Ammon's horn (tissue), 1 donor: Measurements from ENCODE around the gene CARMIL1.

Source experiments
- DNase-seq: peaks from one replicate; pipeline ENCODE4 v3.0.0-alpha.2; 2016; ENCODE audit warnings: low spot score

The CARMIL1 gene

DNA sequence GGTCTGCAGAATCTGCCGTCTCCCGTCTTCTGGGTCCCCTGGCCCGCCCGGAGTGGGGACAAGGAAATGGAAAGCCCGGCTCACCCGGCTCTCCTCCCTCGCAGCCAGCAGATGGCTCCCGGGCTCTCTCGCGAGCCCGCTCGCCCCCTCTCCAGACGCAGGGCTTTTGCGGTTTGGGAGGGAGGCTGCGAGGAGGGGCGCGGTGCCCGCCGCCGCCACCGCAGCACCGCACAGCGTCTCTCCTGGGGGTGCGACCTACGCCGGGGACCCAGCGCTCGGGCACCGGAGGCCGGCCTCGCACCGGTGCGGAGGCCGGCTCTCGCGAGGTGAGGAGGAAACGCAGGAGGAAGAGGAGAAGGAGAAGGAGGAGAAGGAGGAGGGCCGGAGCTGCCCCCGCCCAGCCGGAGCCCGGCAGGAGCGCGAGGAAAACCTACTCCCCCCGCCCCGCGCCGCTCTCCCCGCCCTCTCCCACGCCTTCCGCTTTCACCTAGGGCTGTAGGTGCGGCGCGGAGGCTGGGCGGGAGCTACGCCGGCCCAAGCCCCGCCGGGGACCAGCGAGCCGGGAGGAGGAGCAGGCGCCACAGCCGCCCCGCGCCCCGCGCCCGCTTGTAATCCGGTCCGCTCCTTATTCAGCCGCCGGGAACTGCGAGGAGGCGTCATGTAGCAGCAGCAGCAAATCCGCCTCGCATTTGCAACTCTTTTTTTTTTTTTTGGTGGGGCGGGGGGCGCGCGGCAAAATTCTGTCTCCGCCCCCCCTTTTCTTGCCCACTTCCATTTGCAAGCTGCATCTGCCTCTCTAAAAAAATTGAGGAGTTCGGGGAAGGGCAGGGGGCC is at the start of gene CARMIL1:
Gene CARMIL1, plus strand, starts transcription at position 461 of the 834 bp plus-strand sequence. CDS start 422 bp downstream, outside the sequence.
- DNase-seq, result peak; percentile 76

DNA sequence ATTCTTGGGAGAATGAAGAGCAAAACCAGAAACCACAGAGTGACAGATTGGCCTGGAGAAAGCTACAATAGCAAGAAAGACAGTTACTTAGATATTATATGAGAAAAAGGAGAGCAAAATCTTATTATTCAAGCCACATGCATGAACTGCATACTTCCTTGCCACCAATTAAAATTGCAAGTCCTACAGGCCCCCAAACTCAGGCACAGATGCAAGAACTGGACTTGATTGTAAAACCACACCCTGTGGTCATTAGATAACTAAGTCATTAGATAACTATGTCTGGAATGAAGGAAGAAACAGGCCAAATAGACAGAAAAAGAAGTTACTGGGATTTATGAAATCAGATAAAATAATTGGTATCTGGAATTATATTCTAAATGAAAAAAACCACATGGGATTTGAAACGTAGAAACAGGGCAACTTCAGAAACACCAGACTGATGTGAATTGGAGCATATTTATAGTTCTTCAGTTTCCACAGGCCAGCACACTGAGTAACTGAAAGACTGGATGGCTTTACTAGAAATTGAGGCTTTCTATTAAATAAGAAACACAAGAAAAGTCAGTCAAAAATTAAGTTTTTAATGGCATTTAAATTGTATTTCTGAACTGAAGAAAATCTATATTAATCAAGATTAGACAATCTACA is 49.4 kb upstream of the CARMIL1 start:
- DNase-seq, result no peak

DNA sequence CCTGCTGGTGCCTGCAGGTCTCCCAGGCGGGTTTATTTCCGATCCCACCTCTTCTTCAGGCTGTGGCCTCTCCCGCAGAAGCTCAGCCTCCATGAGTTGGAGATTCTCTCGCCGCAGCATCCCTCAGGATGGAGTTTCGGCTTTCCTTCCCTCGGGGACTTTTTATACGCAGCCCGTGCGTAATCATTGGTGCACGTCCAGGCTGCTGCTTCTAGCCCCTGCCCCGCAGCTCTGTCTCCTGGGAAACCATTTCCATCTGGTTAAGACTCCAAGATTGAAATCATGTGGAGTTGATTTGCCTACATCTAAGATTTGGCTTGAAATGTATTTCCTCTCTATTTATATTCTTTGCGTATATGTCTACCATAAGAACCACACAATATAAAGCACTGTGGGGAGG is 46.7 kb upstream of the CARMIL1 start:
- peak; percentile 35 for DNase-seq

DNA sequence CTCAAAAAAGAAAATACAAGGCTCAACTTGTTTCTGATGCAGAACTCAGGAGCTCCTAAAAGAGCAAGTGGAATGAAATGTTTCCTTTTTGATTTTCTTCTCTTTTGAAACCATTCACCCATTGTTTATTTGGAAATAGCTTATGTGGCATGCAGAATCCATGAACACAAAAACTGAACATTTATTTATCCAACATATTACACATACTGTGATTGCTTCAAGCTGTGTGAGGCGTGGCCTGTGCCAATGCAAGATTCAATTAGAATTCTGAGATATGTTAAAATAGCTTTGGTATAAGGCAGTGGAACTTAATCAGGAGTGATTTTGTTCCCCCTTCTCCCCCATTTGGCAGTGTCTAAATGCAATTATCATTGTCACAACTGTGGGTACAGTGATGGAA is 45.9 kb upstream of the CARMIL1 start:
- no peak for DNase-seq

DNA sequence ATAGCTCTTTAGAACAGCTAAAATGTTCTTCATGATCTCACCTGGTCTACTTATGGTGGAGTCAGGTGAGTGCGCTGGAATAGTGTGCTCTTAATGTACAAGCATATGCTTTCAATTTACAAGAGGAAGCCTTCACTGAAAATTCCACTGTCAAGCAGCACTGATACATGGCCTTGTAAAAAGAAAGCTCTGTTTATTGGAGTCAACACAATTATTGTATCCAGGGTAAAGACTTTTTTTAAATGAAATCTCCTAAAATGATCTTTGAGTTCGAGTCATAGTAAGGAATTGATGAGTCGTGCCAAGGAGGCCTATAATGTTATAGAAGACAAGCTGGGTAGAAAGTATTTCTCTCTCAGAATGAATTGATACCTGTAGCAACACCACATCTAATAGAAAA is 41.6 kb upstream of the CARMIL1 start:
- no peak for DNase-seq

DNA sequence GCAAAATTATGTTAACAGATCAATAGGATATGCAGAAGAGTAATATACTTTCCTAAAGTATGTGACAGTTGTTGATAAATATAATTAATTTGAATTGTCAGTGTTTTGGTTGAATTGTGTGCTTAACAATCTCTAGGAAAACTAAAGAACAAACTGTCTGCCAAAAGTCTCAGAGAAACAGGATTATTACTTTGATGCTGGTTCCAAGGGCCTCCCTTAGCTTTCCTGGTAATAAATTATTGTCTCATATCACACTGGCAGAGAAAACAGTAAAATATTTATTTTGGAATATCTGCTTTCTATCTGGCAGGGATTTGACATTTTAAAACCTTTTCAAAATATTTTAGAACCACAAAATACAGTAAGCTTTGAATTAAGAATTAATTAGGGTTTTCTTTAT is 40.1 kb upstream of the CARMIL1 start:
- no peak for DNase-seq

DNA sequence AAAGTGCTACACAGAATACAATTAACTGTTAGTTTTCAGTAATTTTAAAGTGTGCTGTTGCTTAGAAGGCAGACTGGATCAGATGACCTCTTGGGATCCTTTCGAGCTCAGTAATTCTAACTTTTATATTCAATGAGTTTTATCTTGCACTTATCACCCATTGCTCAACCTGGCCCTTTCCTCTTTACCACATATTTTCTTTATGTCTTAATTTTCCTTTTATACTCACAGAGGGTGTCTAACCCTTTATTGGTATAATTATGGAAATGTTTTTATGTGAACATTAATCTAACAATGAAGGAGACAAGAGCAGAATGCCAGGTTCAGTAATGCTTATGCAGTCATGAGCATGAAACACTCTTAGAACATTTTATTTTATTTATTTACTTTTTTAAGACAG is 39.7 kb upstream of the CARMIL1 start:
- no peak for DNase-seq

DNA sequence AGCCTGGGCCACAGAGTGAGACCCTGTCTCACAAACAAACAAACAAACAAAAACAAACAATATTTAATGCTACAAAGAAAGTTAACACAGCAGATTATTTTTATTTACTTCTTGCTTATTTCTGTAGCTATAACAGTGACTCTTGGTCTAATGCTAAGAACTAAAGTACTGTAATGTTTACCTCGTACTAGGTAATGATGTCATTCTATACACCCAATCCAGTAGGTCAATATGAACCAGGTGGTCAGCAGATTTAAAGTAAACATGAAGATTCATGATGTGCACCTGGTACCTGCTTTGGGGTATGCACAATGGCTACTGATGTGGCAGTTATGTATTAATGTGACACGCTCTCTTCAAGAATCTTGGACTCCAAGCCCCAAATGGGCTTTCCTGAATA is 36.6 kb upstream of the CARMIL1 start:
- no peak for DNase-seq

DNA sequence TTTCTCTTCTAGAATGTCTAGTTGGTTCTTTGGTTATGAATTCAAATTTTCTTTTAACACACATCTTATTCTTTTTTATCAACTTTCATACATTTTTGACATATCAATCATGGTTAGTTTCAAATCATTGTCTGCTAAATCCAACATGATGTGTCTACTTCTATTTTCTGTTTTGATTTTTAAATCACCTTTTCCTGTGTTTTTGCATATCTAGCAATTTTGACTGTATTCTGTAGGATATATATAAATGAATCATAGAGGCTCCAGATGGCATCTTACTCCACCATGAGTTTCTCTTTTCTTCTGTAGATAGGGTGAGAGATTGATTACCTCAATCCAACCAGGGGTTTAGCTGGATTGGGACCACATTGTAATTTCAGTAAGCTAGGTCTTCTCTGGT is 34.3 kb upstream of the CARMIL1 start:
- DNase-seq, result no peak

DNA sequence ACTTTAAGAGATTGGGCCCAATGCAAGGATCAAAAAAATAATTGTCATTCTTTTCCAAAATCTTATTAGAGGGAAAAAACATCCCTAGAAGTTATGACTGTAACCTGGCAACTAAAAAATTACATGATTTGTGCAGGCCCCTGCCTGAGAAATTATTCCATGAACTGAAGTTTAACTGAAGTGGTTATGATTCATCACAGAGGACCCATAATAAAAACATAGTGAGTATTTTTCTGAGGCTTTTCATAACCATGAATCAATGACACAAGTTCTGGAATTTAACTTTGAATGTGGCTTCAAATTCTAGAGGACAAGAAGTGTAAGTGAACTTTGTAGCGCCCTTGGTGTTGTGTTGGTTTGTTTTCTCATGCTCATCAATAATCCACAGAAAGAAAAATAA is 31.1 kb upstream of the CARMIL1 start:
- DNase-seq, result no peak

DNA sequence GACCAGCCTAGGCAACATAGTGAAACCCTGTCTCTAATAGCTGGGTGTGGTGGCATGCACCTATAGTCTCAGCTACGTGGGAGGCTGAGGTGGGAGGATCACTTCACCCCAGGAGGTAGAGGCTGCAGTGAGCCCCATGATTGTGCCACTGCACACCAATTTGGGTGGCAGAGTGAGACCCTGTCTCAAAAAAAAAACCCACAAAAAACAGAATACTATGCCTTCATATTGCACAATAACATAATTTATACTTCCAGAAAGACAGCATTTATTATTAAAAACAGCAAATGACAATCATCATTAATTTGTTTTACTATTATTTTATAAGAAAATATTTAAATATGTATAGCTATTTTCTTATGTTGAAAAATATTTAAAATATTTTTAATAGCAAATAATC is 30.0 kb upstream of the CARMIL1 start:
- no peak for DNase-seq

DNA sequence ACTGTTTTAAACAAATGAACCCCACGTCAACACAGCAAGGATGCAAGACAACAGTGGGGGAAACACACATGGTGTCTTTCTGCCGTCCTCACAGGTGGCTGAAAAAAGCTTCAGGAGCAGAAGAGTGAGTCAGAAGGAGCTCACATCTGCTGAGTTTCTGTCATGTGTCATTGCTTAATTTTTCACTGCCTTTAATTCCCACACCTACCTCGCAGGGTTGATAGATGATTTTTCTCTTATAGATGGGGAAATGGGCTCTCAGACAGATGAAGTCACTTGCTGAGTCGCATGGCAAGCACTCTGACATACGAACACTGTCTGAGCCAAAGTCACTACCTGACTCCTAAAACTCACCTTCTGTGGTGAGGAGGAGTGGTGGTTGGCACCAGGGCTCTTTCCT is 28.3 kb upstream of the CARMIL1 start:
- DNase-seq, result no peak

DNA sequence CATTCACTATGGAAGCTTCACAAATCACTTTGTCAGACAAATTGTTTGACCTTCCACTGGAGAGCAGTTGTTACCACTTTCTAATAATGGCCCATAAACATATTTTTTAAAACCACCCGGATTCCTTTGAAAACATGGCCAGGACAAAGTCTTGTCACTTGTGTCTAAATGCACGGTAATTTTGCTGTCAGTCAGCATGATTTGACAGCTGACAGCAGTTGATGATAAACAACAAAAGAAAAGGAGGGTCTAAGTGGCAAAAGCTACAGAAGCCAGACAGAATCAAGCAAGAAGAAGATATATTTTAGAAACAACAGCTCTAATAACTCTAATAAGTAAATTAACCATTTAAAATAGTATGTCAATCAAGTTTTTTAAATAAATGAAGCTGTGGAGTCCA is 27.7 kb upstream of the CARMIL1 start:
- no peak for DNase-seq

DNA sequence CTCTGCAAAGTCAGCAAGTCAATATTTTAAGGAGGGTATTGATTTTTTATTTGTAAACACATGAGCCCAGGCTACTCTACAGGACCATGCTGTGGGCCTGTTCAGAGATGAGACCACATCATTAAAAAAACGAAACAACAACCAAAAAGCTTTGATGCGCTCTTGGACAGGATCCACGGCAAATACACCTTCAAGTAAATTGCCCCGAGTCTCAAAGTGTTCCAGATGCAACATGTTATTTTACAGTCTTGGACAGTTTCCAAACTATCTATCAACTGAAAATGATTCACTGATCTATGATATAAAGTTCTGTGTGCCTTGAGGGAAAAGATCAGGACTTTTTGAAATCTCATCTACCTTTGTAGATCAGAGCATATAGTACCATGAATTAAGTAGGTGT is 25.8 kb upstream of the CARMIL1 start:
- no peak for DNase-seq

DNA sequence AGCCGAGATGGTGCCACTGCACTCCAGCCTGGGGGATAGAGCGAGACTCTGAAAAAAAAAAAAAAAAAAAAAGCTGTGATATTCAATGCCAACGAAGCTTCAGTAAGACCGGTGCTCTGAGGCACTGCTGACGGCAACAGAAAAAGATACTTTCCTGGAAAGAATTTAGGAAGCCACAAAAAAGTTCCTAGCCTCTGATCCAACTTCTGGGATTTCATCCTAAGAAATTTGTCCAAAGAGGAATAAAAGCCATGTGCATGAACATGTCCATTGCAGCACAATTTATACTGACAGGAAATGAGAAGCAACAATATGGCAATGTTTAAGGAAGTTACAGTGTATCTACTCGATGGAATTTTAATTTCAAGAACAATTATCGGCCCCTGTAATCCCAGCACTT is 24.5 kb upstream of the CARMIL1 start:
- no peak for DNase-seq

DNA sequence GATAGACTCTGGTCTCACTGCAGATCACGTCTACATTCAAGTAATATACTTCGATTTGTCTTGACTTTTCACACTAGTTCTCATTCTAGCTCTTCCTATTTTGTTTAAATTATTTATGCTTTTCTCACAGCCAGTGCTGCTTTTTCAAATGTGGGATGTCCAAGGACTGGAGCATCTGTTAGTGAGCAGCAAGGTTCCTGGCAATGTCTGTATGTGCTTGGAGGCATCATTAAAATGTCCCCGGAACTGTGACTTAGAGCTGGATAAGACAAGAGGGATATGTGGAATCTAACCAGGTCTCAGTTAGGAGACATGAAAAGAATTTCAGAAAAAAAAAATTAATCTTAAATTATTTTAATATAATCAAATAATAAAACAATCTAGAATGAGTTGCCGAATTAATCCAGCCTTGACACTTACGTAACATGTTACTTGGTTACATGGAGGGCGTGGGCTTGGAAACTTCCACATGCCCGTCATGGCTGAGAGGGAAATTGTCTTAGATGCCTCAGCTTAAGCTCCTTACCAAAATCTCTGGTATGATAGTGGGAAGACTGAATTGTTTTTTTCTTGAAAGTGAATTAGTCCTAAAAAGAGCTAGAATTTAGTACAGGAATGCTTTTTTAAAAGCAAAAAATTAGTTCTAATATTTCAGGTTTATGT is 21.4 kb upstream of the CARMIL1 start:
- DNase-seq, result peak; percentile 23

DNA sequence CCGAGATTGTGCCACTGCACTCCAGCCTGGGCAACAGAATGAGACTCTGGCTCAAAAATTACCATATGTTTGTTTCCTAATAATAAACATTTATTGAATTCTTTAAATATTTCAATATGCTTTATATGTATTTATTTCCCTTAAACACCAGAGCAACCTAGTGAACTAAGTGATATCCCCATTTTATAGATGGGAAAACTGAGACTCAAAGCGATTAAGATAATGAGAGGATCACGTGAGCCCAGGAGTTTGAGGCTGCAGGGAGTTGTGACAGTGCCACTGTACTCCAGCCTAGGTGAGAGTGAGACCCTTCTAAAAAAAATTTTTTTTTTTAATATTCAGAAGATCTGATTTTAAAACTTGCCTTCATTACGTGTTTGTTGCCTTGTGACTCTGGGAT is 19.4 kb upstream of the CARMIL1 start:
- DNase-seq, result no peak

DNA sequence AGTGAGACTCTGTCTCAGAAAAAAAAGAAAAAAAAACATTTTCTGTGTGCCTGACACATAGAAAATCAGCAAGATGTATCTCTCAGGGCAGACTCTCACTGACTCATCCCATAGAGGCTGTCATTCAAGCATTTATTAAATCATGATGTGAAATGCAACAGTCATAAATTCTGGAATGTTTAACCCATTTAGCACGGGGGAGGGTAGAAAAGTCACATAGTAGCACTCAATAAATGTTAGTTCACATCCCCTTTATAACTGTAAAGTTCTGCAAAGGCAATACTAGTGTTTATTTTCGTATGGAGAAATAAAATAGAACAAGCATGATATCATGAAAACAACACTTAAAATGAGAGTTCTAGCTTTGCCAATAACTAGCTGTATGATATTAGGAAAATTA is 15.5 kb upstream of the CARMIL1 start:
- no peak for DNase-seq

DNA sequence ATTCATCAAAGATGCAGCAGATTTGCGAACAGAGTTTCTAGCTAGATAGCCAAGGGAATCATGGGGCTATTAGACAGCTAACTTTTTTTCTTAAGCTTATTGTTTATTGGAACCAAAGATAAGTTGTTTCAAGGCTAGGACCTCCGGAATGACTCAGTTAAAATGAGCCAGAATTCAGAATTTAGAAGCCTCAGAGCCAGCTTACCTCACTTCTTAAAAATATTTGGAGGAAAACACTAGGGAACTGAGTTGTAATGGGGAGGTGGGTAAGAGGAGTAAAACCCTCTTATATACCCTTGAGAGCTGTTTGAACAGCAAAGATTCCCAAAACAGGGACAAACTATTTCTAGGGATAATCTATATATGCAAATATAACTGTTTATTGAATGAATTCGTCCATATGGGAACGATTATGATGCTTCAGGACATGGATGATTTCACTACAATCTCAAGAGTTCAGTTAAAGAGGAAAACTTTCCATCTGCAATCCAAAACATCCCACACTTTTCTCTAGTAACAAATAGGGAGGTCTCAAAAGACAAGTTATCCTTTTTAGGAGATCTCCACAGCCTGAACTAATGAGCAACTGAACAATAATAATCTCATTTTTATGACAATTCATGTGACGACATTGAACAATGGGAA is 12.6 kb upstream of the CARMIL1 start:
- no peak for DNase-seq

DNA sequence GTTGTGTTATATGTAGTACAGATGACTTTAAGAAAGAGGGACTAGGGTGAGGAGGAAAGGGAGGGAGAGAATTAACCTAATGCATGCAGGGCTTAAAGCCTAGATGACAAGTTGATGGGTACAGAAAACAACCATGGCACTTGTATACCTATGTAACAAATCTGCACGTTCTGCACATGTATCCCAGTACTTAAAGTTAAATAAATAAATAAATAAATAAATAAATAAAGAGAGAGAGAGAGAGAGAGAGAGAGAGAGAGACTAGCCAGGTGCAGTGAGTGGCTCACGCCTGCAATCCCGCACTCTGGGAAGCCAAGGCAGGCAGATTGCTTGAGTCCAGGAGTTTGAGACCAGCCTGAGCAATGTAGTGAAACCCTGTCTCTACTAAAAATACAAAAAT is 11.5 kb upstream of the CARMIL1 start:
- DNase-seq, result no peak

DNA sequence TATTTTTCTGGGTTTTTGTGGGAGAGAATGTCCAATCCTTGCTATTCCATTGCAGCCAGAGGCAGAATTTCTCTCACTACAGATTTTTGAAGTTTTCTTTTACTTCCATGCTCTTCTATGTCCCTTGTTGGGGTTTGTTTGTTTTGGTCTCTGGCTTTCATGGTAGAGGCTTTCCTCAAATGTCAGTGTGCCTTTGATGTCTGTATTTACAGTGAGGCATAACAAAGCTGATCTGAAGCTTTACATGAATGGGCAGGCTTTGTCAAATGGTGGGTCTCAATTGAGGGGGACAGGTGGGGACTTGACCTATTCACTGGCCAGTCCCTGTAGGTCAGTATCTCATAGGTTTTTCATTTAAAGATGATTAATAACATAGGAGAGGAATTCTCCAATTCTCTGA is 8.6 kb upstream of the CARMIL1 start:
- DNase-seq, result no peak

DNA sequence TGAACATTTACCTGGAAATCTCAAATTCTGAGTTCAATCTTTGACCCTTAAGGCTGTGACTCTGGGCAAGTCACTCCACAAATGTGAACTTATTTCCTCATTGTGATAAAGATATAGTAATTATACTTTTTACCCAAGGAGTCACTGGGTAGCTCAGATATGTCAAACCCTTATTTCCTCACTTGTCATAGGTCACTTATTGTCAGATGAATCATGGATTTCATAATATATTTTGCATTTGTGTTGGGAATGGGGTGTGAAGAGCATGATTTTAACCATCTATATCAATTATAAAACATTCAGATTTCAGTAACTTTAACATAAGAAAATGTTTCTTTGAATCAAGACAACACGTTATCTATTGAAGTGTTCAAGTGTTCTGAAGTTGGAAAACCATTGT is 3.7 kb upstream of the CARMIL1 start:
- no peak for DNase-seq

DNA sequence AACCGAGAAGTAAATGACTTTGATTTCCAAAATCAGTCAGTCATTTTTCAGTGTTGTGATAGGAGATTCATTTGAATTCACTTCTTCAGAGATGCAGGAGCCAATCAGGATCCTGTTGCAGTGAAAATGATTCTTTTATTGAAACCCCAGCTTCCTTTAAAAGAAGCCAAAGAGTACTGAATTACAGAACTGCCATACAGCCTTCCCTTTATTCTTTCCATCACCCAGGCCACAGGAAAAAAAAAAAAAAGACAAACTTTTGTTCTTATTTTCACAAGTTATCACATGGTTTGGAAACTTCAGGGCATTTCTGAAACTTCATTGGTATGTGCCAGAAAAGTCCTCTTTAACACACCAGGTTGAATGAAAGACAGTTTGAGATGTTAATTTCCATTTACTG is 1.8 kb upstream of the CARMIL1 start:
- DNase-seq, result no peak
